Measurements from ENCODE around the gene PLCL1.

DNA sequence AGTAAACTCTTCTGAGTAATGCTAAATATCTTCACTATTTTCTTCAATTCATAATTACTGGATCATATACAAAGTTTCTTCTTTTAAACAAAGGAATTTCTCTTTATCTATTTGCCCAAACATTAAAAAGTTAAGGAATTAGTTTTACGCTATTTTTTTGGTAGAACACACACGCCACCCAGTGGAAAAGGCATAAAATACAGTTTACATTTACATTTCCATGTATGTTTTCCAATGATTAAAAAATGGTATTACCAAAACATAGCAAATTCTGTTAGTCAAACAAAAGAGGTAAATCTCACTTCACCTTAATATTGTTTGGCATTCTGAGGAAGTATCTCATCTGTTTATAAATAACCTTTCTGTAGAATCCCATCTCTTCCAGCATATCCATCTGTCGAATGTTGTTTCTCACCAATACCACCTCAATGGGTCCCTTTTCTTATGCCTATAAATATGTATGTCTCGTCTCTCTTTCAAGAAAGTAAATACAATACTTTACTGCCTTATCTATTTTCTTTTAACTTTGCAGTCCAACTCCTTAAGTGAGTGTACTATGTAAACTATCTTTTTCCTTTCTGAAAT is 26.5 kb upstream of the PLCL1 start:
- TF ChIP-seq EZH2 (IDR thresholded peaks at IDR 0.05; ENCODE audit: borderline replicate concordance, low read length): no peak
- TF ChIP-seq CTCF (IDR thresholded peaks at IDR 0.05; ENCODE audit: low read length): peak; percentile 80
